MM.1S (cell line): Measurements from ENCODE around the gene XRCC3.

Experiments used
- DNase-seq: peaks from one replicate; pipeline ENCODE4 v3.0.0-alpha.2; 2015
- H2AFZ ChIP-seq: fragments of 300-600 bp; sonication (generic); 2 replicates; pipeline ENCODE4 v1.6.0; 2016; ENCODE audit warnings: antibody characterized with exemption, low read length
- H3F3A ChIP-seq: fragments of 300-600 bp; sonication (generic); 2 replicates; pipeline ENCODE4 v1.6.1; 2016; ENCODE audit warnings: mild to moderate bottlenecking, antibody characterized with exemption, low read length, moderate library complexity, mixed read lengths; ENCODE audit not compliant: insufficient read depth
- H3K27ac ChIP-seq: fragments of 300-600 bp; sonication (generic); 2 replicates; pipeline ENCODE4 v1.5.1; 2016; ENCODE audit warnings: mild to moderate bottlenecking, low read length
- H3K27me3 ChIP-seq: fragments of 300-600 bp; sonication (generic); replicated peaks from 2 replicates; pipeline ENCODE4 v1.6.0; 2016; ENCODE audit warnings: low read length; ENCODE audit not compliant: insufficient read depth
- H3K36me3 ChIP-seq: fragments of 300-600 bp; sonication (generic); replicated peaks from 2 replicates; pipeline ENCODE4 v1.6.1; 2016; ENCODE audit warnings: mild to moderate bottlenecking, low read length, mixed read lengths; ENCODE audit not compliant: insufficient read depth
- H3K4me1 ChIP-seq: fragments of 300-600 bp; sonication (generic); 2 replicates; pipeline ENCODE4 v1.6.1; 2016; ENCODE audit warnings: low read length, mixed read lengths
- H3K4me2 ChIP-seq: fragments of 300-600 bp; sonication (generic); 2 replicates; pipeline ENCODE4 v1.6.0; 2016; ENCODE audit warnings: low read depth, low read length
- H3K4me3 ChIP-seq: fragments of 300-600 bp; sonication (generic); 2 replicates; pipeline ENCODE4 v1.5.1; 2016; ENCODE audit warnings: low read length, mixed read lengths
- H3K79me2 ChIP-seq: fragments of 300-600 bp; sonication (generic); 2 replicates; pipeline ENCODE4 v1.6.1; 2016; ENCODE audit warnings: mixed run types, low read length, mixed read lengths
- H3K9ac ChIP-seq: fragments of 300-600 bp; sonication (generic); 2 replicates; pipeline ENCODE4 v1.6.1; 2016; ENCODE audit warnings: low read length, mixed read lengths
- H3K9me2 ChIP-seq: fragments of 300-600 bp; sonication (generic); replicated peaks from 2 replicates; pipeline ENCODE4 v1.6.1; 2016; ENCODE audit warnings: mild to moderate bottlenecking, low read length, mixed read lengths; ENCODE audit not compliant: insufficient read depth
- H3K9me3 ChIP-seq: fragments of 300-600 bp; sonication (generic); replicated peaks from 2 replicates; pipeline ENCODE4 v1.6.1; 2016; ENCODE audit warnings: mild to moderate bottlenecking, low read length, mixed read lengths; ENCODE audit not compliant: insufficient read depth
- H4K20me1 ChIP-seq: fragments of 300-600 bp; sonication (generic); 2 replicates; pipeline ENCODE4 v1.6.1; 2016; ENCODE audit warnings: mild to moderate bottlenecking, low read length, moderate library complexity, mixed read lengths; ENCODE audit not compliant: insufficient read depth
- CTCF ChIP-seq: fragments of 300-600 bp; sonication (generic); IDR thresholded peaks from 2 replicates; pipeline ENCODE4 v1.5.1; 2016; ENCODE audit warnings: antibody characterized with exemption, low read length, mixed read lengths
- EZH2 ChIP-seq: fragments of 300-600 bp; sonication (generic); optimal IDR thresholded peaks from 2 replicates; pipeline ENCODE3; 2017; ENCODE audit warnings: low read depth, mild to moderate bottlenecking, antibody characterized with exemption, low read length, mixed read lengths
- EZH2phosphoT487 ChIP-seq: fragments of 300-600 bp; sonication (generic); IDR thresholded peaks from 2 replicates; pipeline ENCODE4 v1.6.1; 2018; ENCODE audit warnings: antibody characterized with exemption, low read length

The XRCC3 gene

GRCh38 chr14:103731916-103732867 lies 16.9 kb upstream of the XRCC3 start:
- Histone ChIP-seq H4K20me1 (no peaks in the 10 kb centered on the region), H3K4me3 (no peak overlapping the region), H3F3A (no peaks in the 10 kb centered on the region), H3K79me2 (no peaks in the 10 kb centered on the region), H3K27me3 (no peaks in the 10 kb centered on the region), H3K27ac (no peak overlapping the region), H3K4me2 (no peak overlapping the region), H3K36me3 (no peaks in the 10 kb centered on the region), H3K4me1 (no peaks in the 10 kb centered on the region), H3K9ac (no peak overlapping the region), H3K9me2 (no peaks in the 10 kb centered on the region), H2AFZ (no peak overlapping the region), H3K9me3 (no peaks in the 10 kb centered on the region)
- no peak for DNase-seq
- TF ChIP-seq CTCF (no peak), EZH2phosphoT487 (no peak), EZH2 (no peak)

GRCh38 chr14:103731481-103731880 lies 16.2 kb upstream of the XRCC3 start:
- H3F3A ChIP-seq: no peaks in the 10 kb centered on the region
- H4K20me1 ChIP-seq: no peaks in the 10 kb centered on the region
- H3K4me2 ChIP-seq: no peak overlapping the region
- TF ChIP-seq CTCF (no peak), EZH2 (no peak), EZH2phosphoT487 (no peak)
- H3K9me3 ChIP-seq: no peaks in the 10 kb centered on the region
- no peak overlapping the region for H2AFZ ChIP-seq
- no peaks in the 10 kb centered on the region for H3K36me3 ChIP-seq
- H3K27ac ChIP-seq: no peak overlapping the region
- no peak overlapping the region for H3K9ac ChIP-seq
- H3K4me1 ChIP-seq: no peaks in the 10 kb centered on the region
- H3K9me2 ChIP-seq: no peaks in the 10 kb centered on the region
- H3K27me3 ChIP-seq: no peaks in the 10 kb centered on the region
- H3K79me2 ChIP-seq: no peaks in the 10 kb centered on the region
- no peak overlapping the region for H3K4me3 ChIP-seq
- DNase-seq: no peak

GRCh38 chr14:103730490-103731035 lies 15.3 kb upstream of the XRCC3 start:
- Histone ChIP-seq H3K4me1 (no peaks in the 10 kb centered on the region), H3K9ac (no peak overlapping the region), H3K4me3 (no peak overlapping the region), H3K9me2 (no peaks in the 10 kb centered on the region), H4K20me1 (no peaks in the 10 kb centered on the region), H3K27ac (no peak overlapping the region), H2AFZ (no peak overlapping the region), H3K79me2 (no peaks in the 10 kb centered on the region), H3K9me3 (no peaks in the 10 kb centered on the region), H3K27me3 (no peaks in the 10 kb centered on the region), H3K36me3 (no peaks in the 10 kb centered on the region), H3F3A (no peaks in the 10 kb centered on the region), H3K4me2 (no peak overlapping the region)
- TF ChIP-seq EZH2phosphoT487: no peak
- TF ChIP-seq CTCF: no peak
- TF ChIP-seq EZH2: no peak
- no peak for DNase-seq
